HepG2 (cell line): ENCODE data around the gene HPS3. TPM values are rescaled to one million over a fixed set of nuclear protein-coding genes. Genes with fewer than 3 reads are reported as not detected.

Experiments used
- BATF2 ChIP-seq: sonication (generic); formaldehyde crosslinking; IDR thresholded peaks from 2 replicates; pipeline ENCODE4 v1.8.0; 2022; ENCODE audit warnings: mild to moderate bottlenecking, missing genetic modification reagents, moderate library complexity
- CREBL2 ChIP-seq: sonication (generic); formaldehyde crosslinking; IDR thresholded peaks from 2 replicates; pipeline ENCODE4 v1.8.1; 2023; ENCODE audit warnings: missing genetic modification reagents, mild to moderate bottlenecking, borderline replicate concordance
- EEA1 ChIP-seq: sonication (generic); formaldehyde crosslinking; IDR thresholded peaks from 2 replicates; pipeline ENCODE4 v1.5.1; 2020; ENCODE audit warnings: mild to moderate bottlenecking, missing genetic modification reagents, borderline replicate concordance
- FOXJ3 ChIP-seq: sonication (generic); formaldehyde crosslinking; IDR thresholded peaks from 2 replicates; pipeline ENCODE4 v1.4.0; 2020; ENCODE audit warnings: missing genetic modification reagents, mild to moderate bottlenecking, borderline replicate concordance
- GPN1 ChIP-seq: sonication (generic); formaldehyde crosslinking; IDR thresholded peaks from 2 replicates; pipeline ENCODE4 v1.5.1; 2020; ENCODE audit warnings: missing genetic modification reagents, borderline replicate concordance
- GZF1 ChIP-seq: sonication (generic); formaldehyde crosslinking; IDR thresholded peaks from 2 replicates; pipeline ENCODE4 v1.5.1; 2020; ENCODE audit warnings: mild to moderate bottlenecking, missing genetic modification reagents
- IRF9 ChIP-seq: sonication (generic); formaldehyde crosslinking; IDR thresholded peaks from 2 replicates; pipeline ENCODE4 v1.8.0; 2022; ENCODE audit warnings: missing genetic modification reagents, mild to moderate bottlenecking, borderline replicate concordance
- KDM4B ChIP-seq: sonication (generic); formaldehyde crosslinking; IDR thresholded peaks from 2 replicates; pipeline ENCODE4 v1.4.0; 2020; ENCODE audit warnings: missing genetic modification reagents
- LCORL ChIP-seq, 2 experiments: fragments of 450-650 bp in 1 of 2; sonication (generic) in 1 of 2; formaldehyde crosslinking in 1 of 2; IDR thresholded peaks; 2 replicates each; pipeline versions ENCODE4 v1.5.0 to v1.6.1; 2017 to 2020; ENCODE audit warnings: antibody characterized with exemption in 1 of 2, missing genetic modification reagents in 1 of 2
- MEIS1 ChIP-seq: sonication (generic); formaldehyde crosslinking; IDR thresholded peaks from 2 replicates; pipeline ENCODE4 v1.9.0; 2021; ENCODE audit warnings: mild to moderate bottlenecking, missing genetic modification reagents, moderate library complexity, borderline replicate concordance
- SALL1 ChIP-seq: sonication (generic); formaldehyde crosslinking; IDR thresholded peaks from 2 replicates; pipeline ENCODE4 v1.8.0; 2022; ENCODE audit warnings: mild to moderate bottlenecking, missing genetic modification reagents
- ZC3H4 ChIP-seq: sonication (generic); formaldehyde crosslinking; IDR thresholded peaks from 2 replicates; pipeline ENCODE4 v1.4.0; 2020; ENCODE audit warnings: missing genetic modification reagents, borderline replicate concordance
- ZNF143 ChIP-seq: sonication (generic); formaldehyde crosslinking; IDR thresholded peaks from 2 replicates; pipeline ENCODE4 v1.4.0; 2020; ENCODE audit warnings: missing genetic modification reagents
- ZNF275 ChIP-seq: sonication (generic); formaldehyde crosslinking; IDR thresholded peaks from 2 replicates; pipeline ENCODE4 v1.8.0; 2022; ENCODE audit warnings: missing genetic modification reagents, mild to moderate bottlenecking, inconsistent platforms, borderline replicate concordance
- ZNF331 ChIP-seq: sonication (generic); formaldehyde crosslinking; IDR thresholded peaks from 2 replicates; pipeline ENCODE4 v1.4.0; 2020; ENCODE audit warnings: missing genetic modification reagents
- ZNF333 ChIP-seq: sonication (generic); formaldehyde crosslinking; IDR thresholded peaks from 2 replicates; pipeline ENCODE4 v1.4.0; 2020; ENCODE audit warnings: mild to moderate bottlenecking, missing genetic modification reagents, borderline replicate concordance
- ZNF576 ChIP-seq: sonication (generic); formaldehyde crosslinking; IDR thresholded peaks from 2 replicates; pipeline ENCODE4 v1.4.0; 2020; ENCODE audit warnings: mild to moderate bottlenecking, missing genetic modification reagents
- ZNF792 ChIP-seq: IDR thresholded peaks from 2 replicates; pipeline ENCODE4 v1.6.1; 2016
- polyA plus RNA-seq, 8 experiments: library from polyadenylated mRNA; depleted of rRNA in 3 of 8; stranded (reverse) in 7 of 8; unstranded in 1 of 8; fragments of >200 nt; fragmentation: Illumina TruSeq in 4 of 8; extraction: Trizol in 4 of 8; gene quantifications; 2 replicates each; pipeline versions ENCODE4 v1.2.1 to v1.2.3, GENCODE V29; 2011 to 2016; ENCODE audit warnings: low read depth in 4 of 8, missing spikeins in 1 of 8, mixed read lengths in 1 of 8; ENCODE audit not compliant: insufficient read depth in 1 of 8
- total RNA-seq, 5 experiments: library from RNA; depleted of rRNA; stranded (reverse); fragments of >200 nt; fragmentation: Illumina TruSeq; extraction: Trizol; gene quantifications; 2 replicates each; pipeline ENCODE4 v1.2.3, GENCODE V29; 2016; ENCODE audit warnings: low read depth in 1 of 5
- TF ChIP-seq, protein P1 (sequence below): IDR thresholded peaks from 2 replicates; pipeline ENCODE4 v1.6.1; 2016; ENCODE audit warnings: missing biosample characterization, missing genetic modification reagents, low read depth
- TF ChIP-seq, protein P2 (sequence below): fragments of 450-650 bp; IDR thresholded peaks from 2 replicates; pipeline ENCODE4 v1.6.1; 2017

Gene HPS3
- total and polyA plus RNA-seq, 2 of the 13 experiments (the other 11 are each of a cell fraction or from before 2014, with no cell fraction given), result 9.5 to 18.9 TPM

GRCh38 chr3:149086232-149086988 is 43.0 kb upstream of the HPS3 start, which contains the start of gene HLTF (continued):
- TF ChIP-seq FOXJ3 (CRISPR knock-in tag) (peak; percentile 57; the same call in 1 of the 2 replicates), LCORL (IDR thresholded peaks at IDR 0.05) (no peak), LCORL (CRISPR knock-in tag; IDR thresholded peaks at IDR 0.05) (no peak), EEA1 (CRISPR knock-in tag) (no peak), ZC3H4 (CRISPR knock-in tag) (no peak), BATF2 (CRISPR knock-in tag) (peak; percentile 73; the same call in 1 of the 2 replicates), MEIS1 (peak; percentile 66; the same call in 1 of the 2 replicates), IRF9 (CRISPR knock-in tag) (peak; percentile 76; the same call in 1 of the 2 replicates), ZNF143 (peak; percentile 53; the same call in 1 of the 2 replicates), GPN1 (CRISPR knock-in tag) (no peak), ZNF275 (peak; percentile 87; the same call in 1 of the 2 replicates), SALL1 (CRISPR knock-in tag) (peak; percentile 85), ZNF792 (CRISPR knock-in tag) (peak; percentile 66; the same call in 1 of the 2 replicates), CREBL2 (CRISPR knock-in tag) (no peak), ZNF331 (CRISPR knock-in tag) (peak; percentile 61; the same call in 1 of the 2 replicates), GZF1 (no peak), ZNF333 (CRISPR knock-in tag) (peak; percentile 21; the same call in 1 of the 2 replicates), KDM4B (no peak), ZNF576 (peak; percentile 74; the same call in 1 of the 2 replicates)
- TF ChIP-seq, protein P1, sequence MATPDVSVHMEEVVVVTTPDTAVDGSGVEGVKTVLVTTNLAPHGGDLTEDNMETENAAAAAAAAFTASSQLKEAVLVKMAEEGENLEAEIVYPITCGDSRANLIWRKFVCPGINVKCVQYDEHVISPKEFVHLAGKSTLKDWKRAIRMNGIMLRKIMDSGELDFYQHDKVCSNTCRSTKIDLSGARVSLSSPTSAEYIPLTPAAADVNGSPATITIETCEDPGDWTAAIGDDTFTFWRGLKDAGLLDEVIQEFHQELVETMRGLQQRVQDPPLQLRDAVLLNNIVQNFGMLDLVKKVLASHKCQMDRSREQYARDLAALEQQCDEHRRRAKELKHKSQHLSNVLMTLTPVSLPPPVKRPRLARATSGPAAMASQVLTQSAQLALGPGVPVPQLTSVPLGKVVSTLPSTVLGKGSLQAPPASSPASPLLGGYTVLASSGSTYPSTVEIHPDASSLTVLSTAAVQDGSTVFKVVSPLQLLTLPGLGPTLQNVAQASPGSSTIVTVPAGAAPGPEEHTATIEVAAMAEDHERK (CRISPR knock-in tag), result 0 out of 2 replicates have a peak, but pooled peaks have one; percentile 41
- TF ChIP-seq, protein P2, sequence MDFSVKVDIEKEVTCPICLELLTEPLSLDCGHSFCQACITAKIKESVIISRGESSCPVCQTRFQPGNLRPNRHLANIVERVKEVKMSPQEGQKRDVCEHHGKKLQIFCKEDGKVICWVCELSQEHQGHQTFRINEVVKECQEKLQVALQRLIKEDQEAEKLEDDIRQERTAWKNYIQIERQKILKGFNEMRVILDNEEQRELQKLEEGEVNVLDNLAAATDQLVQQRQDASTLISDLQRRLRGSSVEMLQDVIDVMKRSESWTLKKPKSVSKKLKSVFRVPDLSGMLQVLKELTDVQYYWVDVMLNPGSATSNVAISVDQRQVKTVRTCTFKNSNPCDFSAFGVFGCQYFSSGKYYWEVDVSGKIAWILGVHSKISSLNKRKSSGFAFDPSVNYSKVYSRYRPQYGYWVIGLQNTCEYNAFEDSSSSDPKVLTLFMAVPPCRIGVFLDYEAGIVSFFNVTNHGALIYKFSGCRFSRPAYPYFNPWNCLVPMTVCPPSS, result no peak
